IPS-NIHi11 (cell line): Measurements from ENCODE around the gene CES4A.
"Not testable (repeated sequence)": the region's sequence is repeated elsewhere in the genome, so short reads cannot be mapped to it uniquely, and the experiment has no call there.

Experiments
- DNase-seq: peaks from one replicate; pipeline ENCODE4 v3.0.0; 2012; ENCODE audit warnings: mixed read lengths, low spot score

The CES4A gene

GRCh38 chr16:66991545-66992077 lies 3.2 kb downstream of the CES4A start:
- DNase-seq, result no peak

- not testable (repeated sequence) for DNase-seq
These were observed 5.2 kb downstream of the CES4A start for GRCh38 chr16:66993558-66993957.

- DNase-seq, result no peak
These were observed 8.1 kb downstream of the CES4A start for GRCh38 chr16:66996324-66996982.

- no peak for DNase-seq
These were observed 8.6 kb downstream of the CES4A start for GRCh38 chr16:66996983-66997358.

GRCh38 chr16:67000384-67001351 lies 12.3 kb downstream of the CES4A start:
- peak; percentile 93 for DNase-seq

GRCh38 chr16:67001726-67002125 lies 13.3 kb downstream of the CES4A start:
- no peak for DNase-seq

GRCh38 chr16:67006930-67007658 lies 18.7 kb downstream of the CES4A start:
- no peak for DNase-seq

GRCh38 chr16:67009158-67009557 lies 20.8 kb downstream of the CES4A start:
- no peak for DNase-seq

GRCh38 chr16:67011274-67011673 lies 22.9 kb downstream of the CES4A start:
- no peak for DNase-seq

- no peak for DNase-seq
These were observed 24.9 kb downstream of the CES4A start for GRCh38 chr16:67013233-67013822.

- peak; percentile 79 for DNase-seq
These were observed 25.6 kb downstream of the CES4A start for GRCh38 chr16:67013823-67014633.

- no peak for DNase-seq
These were observed 26.4 kb downstream of the CES4A start for GRCh38 chr16:67014634-67015312.

- no peak for DNase-seq
These were observed 26.9 kb downstream of the CES4A start for GRCh38 chr16:67015313-67015731.

- no peak for DNase-seq
These were observed 27.8 kb downstream of the CES4A start for GRCh38 chr16:67016143-67016542.

GRCh38 chr16:67016681-67017420 lies 28.5 kb downstream of the CES4A start:
- DNase-seq, result no peak

- DNase-seq, result no peak
These were observed 29.0 kb downstream of the CES4A start for GRCh38 chr16:67017421-67017750.

GRCh38 chr16:67017810-67018488 lies 29.6 kb downstream of the CES4A start:
- peak; percentile 93 for DNase-seq

- no peak for DNase-seq
These were observed 30.8 kb downstream of the CES4A start for GRCh38 chr16:67019171-67019570.

- no peak for DNase-seq
These were observed 32.9 kb downstream of the CES4A start for GRCh38 chr16:67021321-67021720.
